SU-DHL-6 (cell line): Measurements from ENCODE around the gene CCDC86.

ENCODE experiments used
- H2AFZ ChIP-seq: fragments of 200-600 bp; sonication (generic); 2 replicates; pipeline ENCODE4 v1.6.1; 2014; ENCODE audit warnings: low read depth, mild to moderate bottlenecking, moderate library complexity, mixed read lengths, antibody characterized with exemption, low read length; ENCODE audit not compliant: severe bottlenecking
- H3F3A ChIP-seq: fragments of 200-600 bp; shearing (Covaris generic); 2 replicates; pipeline ENCODE4 v1.6.0; 2016; ENCODE audit warnings: antibody characterized with exemption, mild to moderate bottlenecking; ENCODE audit not compliant: insufficient read depth
- H3K27ac ChIP-seq: fragments of 200-600 bp; sonication (generic); 2 replicates; pipeline ENCODE4 v1.5.1; 2016; ENCODE audit warnings: low read depth, mild to moderate bottlenecking, low read length, moderate library complexity, mixed read lengths
- H3K27me3 ChIP-seq: fragments of 200-600 bp; sonication (generic), shearing (Covaris generic); 2 replicates; pipeline ENCODE4 v1.6.0; 2014; ENCODE audit warnings: mild to moderate bottlenecking, low read length
- H3K36me3 ChIP-seq: fragments of 200-600 bp; sonication (generic); 2 replicates; pipeline ENCODE4 v1.6.1; 2014; ENCODE audit warnings: mild to moderate bottlenecking, low read length, mixed read lengths
- H3K4me2 ChIP-seq: fragments of 300-600, 200-600 bp; shearing (Covaris generic), sonication (generic); 2 replicates; pipeline ENCODE4 v1.6.0; 2014; ENCODE audit warnings: low read length, low read depth, mild to moderate bottlenecking; ENCODE audit not compliant: poor library complexity, severe bottlenecking
- H3K4me3 ChIP-seq: fragments of 200-600 bp; sonication (generic); 2 replicates; pipeline ENCODE4 v1.5.1; 2014; ENCODE audit warnings: antibody characterized with exemption, low read length, mild to moderate bottlenecking, mixed read lengths; ENCODE audit not compliant: insufficient read depth, poor library complexity, severe bottlenecking
- H3K79me2 ChIP-seq: fragments of 200-600 bp; sonication (generic); 2 replicates; pipeline ENCODE4 v1.6.1; 2014; ENCODE audit warnings: mild to moderate bottlenecking, low read length, moderate library complexity; ENCODE audit not compliant: insufficient read depth
- H3K9ac ChIP-seq: fragments of 200-600 bp; sonication (generic); 2 replicates; pipeline ENCODE4 v1.7.0; 2014; ENCODE audit warnings: mild to moderate bottlenecking, low read length
- H3K9me2 ChIP-seq: fragments of 200-600 bp; sonication (generic); replicated peaks from 2 replicates; pipeline ENCODE4 v1.6.1; 2014; ENCODE audit warnings: low read length; ENCODE audit not compliant: insufficient read depth
- H3K9me3 ChIP-seq: fragments of 200-600 bp; sonication (generic); 2 replicates; pipeline ENCODE4 v1.6.1; 2014; ENCODE audit warnings: low read length, mixed read lengths; ENCODE audit not compliant: insufficient read depth
- H4K20me1 ChIP-seq: fragments of 200-600 bp; sonication (generic); 2 replicates; pipeline ENCODE4 v1.6.1; 2014; ENCODE audit warnings: low read depth, mild to moderate bottlenecking, antibody characterized with exemption, low read length, moderate library complexity, mixed read lengths
- CTCF ChIP-seq: fragments of 200-600 bp; sonication (generic); IDR thresholded peaks from one replicate; pipeline ENCODE4 v1.5.1; 2017; ENCODE audit warnings: antibody characterized with exemption, mild to moderate bottlenecking, low read length, moderate library complexity; ENCODE audit not compliant: insufficient read depth, poor library complexity, severe bottlenecking
- EZH2phosphoT487 ChIP-seq: fragments of 200-600 bp; sonication (generic), shearing (Covaris generic); conservative IDR thresholded peaks from 2 replicates; pipeline ENCODE4 v1.6.1; 2018; ENCODE audit warnings: mild to moderate bottlenecking, antibody characterized with exemption, low read length, moderate library complexity, mixed read lengths

Gene CCDC86

GRCh38 chr11:60841797-60842667 lies at the start of gene CCDC86:
Gene CCDC86 (plus strand): TSS chr11:60842113. CDS start chr11:60842125, 12 bp downstream.
- Histone ChIP-seq H3K9ac (peak within 1 kb of the TSS; percentile 86), H2AFZ (peak within 1 kb of the TSS; percentile 43), H3K9me3 (no peaks in the 10 kb centered on the region), H3K4me2 (peak within 1 kb of the TSS; percentile 71), H3K4me3 (peak within 1 kb of the TSS; percentile 94), H3K27ac (no peak within 1 kb of the TSS), H3K9me2 (no peaks in the 10 kb centered on the region), H3F3A (no peaks in the 10 kb centered on the region), H4K20me1 (no peaks in the 10 kb centered on the region), H3K79me2 (peaks cover 44% of the 10 kb centered on the region), H3K36me3 (no peaks in the 10 kb centered on the region), H3K27me3 (no peaks in the 10 kb centered on the region)
- TF ChIP-seq EZH2phosphoT487 (no peak), CTCF (no peak)

- no peak overlapping the region for H3K4me2 ChIP-seq
- H4K20me1 ChIP-seq, result no peaks in the 10 kb centered on the region
- H3K4me3 ChIP-seq, result no peak overlapping the region
- H3K9me2 ChIP-seq, result no peaks in the 10 kb centered on the region
- no peaks in the 10 kb centered on the region for H3K36me3 ChIP-seq
- H3F3A ChIP-seq, result no peaks in the 10 kb centered on the region
- TF ChIP-seq EZH2phosphoT487, result no peak
- TF ChIP-seq CTCF, result no peak
- H3K9me3 ChIP-seq, result no peaks in the 10 kb centered on the region
- no peaks in the 10 kb centered on the region for H3K27me3 ChIP-seq
- no peak overlapping the region for H3K9ac ChIP-seq
- no peak overlapping the region for H2AFZ ChIP-seq
- no peaks in the 10 kb centered on the region for H3K79me2 ChIP-seq
- H3K27ac ChIP-seq, result no peak overlapping the region
Measured at GRCh38 chr11:60792521-60792920, 49.4 kb upstream of the CCDC86 start.

- Histone ChIP-seq H3F3A (no peaks in the 10 kb centered on the region), H3K4me2 (no peak overlapping the region)
Measured at GRCh38 chr11:60795291-60795690, 46.6 kb upstream of the CCDC86 start.

More at GRCh38 chr11:60795291-60795690, 46.6 kb upstream of the CCDC86 start:
- H3K27me3 ChIP-seq, result no peaks in the 10 kb centered on the region
- no peaks in the 10 kb centered on the region for H3K9me2 ChIP-seq
- no peak overlapping the region for H3K27ac ChIP-seq
- TF ChIP-seq EZH2phosphoT487 (no peak), CTCF (no peak)
- H3K9ac ChIP-seq, result no peak overlapping the region
- no peaks in the 10 kb centered on the region for H4K20me1 ChIP-seq
- no peak overlapping the region for H3K4me3 ChIP-seq
- H2AFZ ChIP-seq, result no peak overlapping the region
- H3K9me3 ChIP-seq, result no peaks in the 10 kb centered on the region
- H3K79me2 ChIP-seq, result no peaks in the 10 kb centered on the region
- no peaks in the 10 kb centered on the region for H3K36me3 ChIP-seq
